ENCODE measurements around the gene RBFOX2. TPM values are rescaled to one million over a fixed set of nuclear protein-coding genes. Genes with fewer than 3 reads are reported as not detected.
A peak's percentile ranks its signal among the peaks of the same experiment; 100 is the strongest.

Gene RBFOX2
- total RNA-seq, 2 experiments from 2014 or later = 54.3 to 78.7 TPM

- Histone ChIP-seq H3K36me3 (ENCODE audit: insufficient read depth, low read length) (peaks cover 5% of the 10 kb centered on the region; the same call in 1 of the 2 replicates), H3K79me2 (ENCODE audit: insufficient read depth, low read depth, low read length) (peaks cover 76% of the 10 kb centered on the region), H3K4me1 (ENCODE audit: insufficient read depth, low read length, poor library complexity, severe bottlenecking) (peaks cover 83% of the 10 kb centered on the region), H3K9me2 (ENCODE audit: insufficient read depth, low read length) (no peaks in the 10 kb centered on the region), H3K9me3 (ENCODE audit: low read length) (no peaks in the 10 kb centered on the region), H3K4me2 (ENCODE audit: low read length) (peak overlapping the region; percentile 98), H3K4me3 (ENCODE audit: low read depth, low read length, poor library complexity, severe bottlenecking) (peak overlapping the region; percentile 68), H3K27ac (ENCODE audit: low read depth, low read length, poor library complexity, severe bottlenecking) (peak overlapping the region; percentile 73), H2AFZ (ENCODE audit: low read length) (peak overlapping the region; percentile 6; the same call in 1 of the 2 replicates), H4K20me1 (ENCODE audit: insufficient read depth, low read length) (no peaks in the 10 kb centered on the region)
- CTCF ChIA-PET (ENCODE audit: unreplicated experiment) = interaction anchor here (0.6 kb wide), 2 partner anchors 12 to 55 kb away, joined by 3 to 5 read pairs; no protein-coding TSS in a partner anchor
- DNase-seq (ENCODE audit: low spot score) = peak; percentile 61
- POLR2A ChIA-PET = interaction anchor here (0.6 to 3.7 kb wide), 6 partner anchors 12 to 168 kb away, joined by 3 to 17 read pairs (median 6); no protein-coding TSS in a partner anchor
- intact Hi-C loops (cut with micrococcal nuclease; ENCODE audit: unreplicated experiment) = no loop called here
- no TSS peak for BruUV-seq (replicated peaks)
- TF ChIP-seq EZH2phosphoT487 (IDR thresholded peaks at IDR 0.05; ENCODE audit: borderline replicate concordance, low read depth, low read length) (no peak), CTCF (conservative IDR thresholded peaks at IDR 0.05; ENCODE audit: low read length) (no peak; the same call in 1 of the 2 replicates)
Measured at GRCh38 chr22:35894937-35895708, 133.5 kb downstream of the RBFOX2 start.

- intact Hi-C loops (cut with micrococcal nuclease; ENCODE audit: unreplicated experiment) = no loop called here
Measured at GRCh38 chr22:35894464-35894878, 134.2 kb downstream of the RBFOX2 start.

More at GRCh38 chr22:35894464-35894878, 134.2 kb downstream of the RBFOX2 start:
- Histone ChIP-seq H3K4me1 (ENCODE audit: insufficient read depth, low read length, poor library complexity, severe bottlenecking) (peaks cover 76% of the 10 kb centered on the region), H3K9me2 (ENCODE audit: insufficient read depth, low read length) (no peaks in the 10 kb centered on the region), H4K20me1 (ENCODE audit: insufficient read depth, low read length) (no peaks in the 10 kb centered on the region), H3K9me3 (ENCODE audit: low read length) (0 out of 2 replicates have a peak, but pooled peaks cover 5% of the 10 kb centered on the region), H3K79me2 (ENCODE audit: insufficient read depth, low read depth, low read length) (peaks cover 76% of the 10 kb centered on the region), H3K4me2 (ENCODE audit: low read length) (peak overlapping the region; percentile 98), H3K36me3 (ENCODE audit: insufficient read depth, low read length) (peaks cover 12% of the 10 kb centered on the region; the same call in 1 of the 2 replicates), H3K4me3 (ENCODE audit: low read depth, low read length, poor library complexity, severe bottlenecking) (peak overlapping the region; percentile 68), H3K27ac (ENCODE audit: low read depth, low read length, poor library complexity, severe bottlenecking) (peak overlapping the region; percentile 73), H2AFZ (ENCODE audit: low read length) (peak overlapping the region; percentile 6; the same call in 1 of the 2 replicates)
- TSS peak; percentile 19 for BruUV-seq (replicated peaks)
- TF ChIP-seq EZH2phosphoT487 (IDR thresholded peaks at IDR 0.05; ENCODE audit: borderline replicate concordance, low read depth, low read length) (no peak), CTCF (conservative IDR thresholded peaks at IDR 0.05; ENCODE audit: low read length) (peak; percentile 37)
- DNase-seq (ENCODE audit: low spot score) = peak; percentile 72
- ChIA-PET CTCF (ENCODE audit: unreplicated experiment) (interaction anchor here (0.6 to 2.4 kb wide), 4 partner anchors 8 to 54 kb away, joined by 3 to 12 read pairs (median 4); no protein-coding TSS in a partner anchor), POLR2A (interaction anchor here (0.7 to 3.7 kb wide), 9 partner anchors 8 to 168 kb away, joined by 3 to 23 read pairs (median 7); no protein-coding TSS in a partner anchor)

Data from OCI-LY7 (cell line).